IPS DF 4.7 (cell line): ENCODE results near the gene GALNT9.
"Not testable (repeated sequence)": the region's sequence is repeated elsewhere in the genome, so short reads cannot be mapped to it uniquely, and the experiment has no call there.

Source experiments
- DNase-seq: peaks from one replicate; pipeline ENCODE4 v3.0.0-alpha.2; 2013; ENCODE audit warnings: low spot score; ENCODE audit errors: extremely low read depth

The GALNT9 gene

DNA sequence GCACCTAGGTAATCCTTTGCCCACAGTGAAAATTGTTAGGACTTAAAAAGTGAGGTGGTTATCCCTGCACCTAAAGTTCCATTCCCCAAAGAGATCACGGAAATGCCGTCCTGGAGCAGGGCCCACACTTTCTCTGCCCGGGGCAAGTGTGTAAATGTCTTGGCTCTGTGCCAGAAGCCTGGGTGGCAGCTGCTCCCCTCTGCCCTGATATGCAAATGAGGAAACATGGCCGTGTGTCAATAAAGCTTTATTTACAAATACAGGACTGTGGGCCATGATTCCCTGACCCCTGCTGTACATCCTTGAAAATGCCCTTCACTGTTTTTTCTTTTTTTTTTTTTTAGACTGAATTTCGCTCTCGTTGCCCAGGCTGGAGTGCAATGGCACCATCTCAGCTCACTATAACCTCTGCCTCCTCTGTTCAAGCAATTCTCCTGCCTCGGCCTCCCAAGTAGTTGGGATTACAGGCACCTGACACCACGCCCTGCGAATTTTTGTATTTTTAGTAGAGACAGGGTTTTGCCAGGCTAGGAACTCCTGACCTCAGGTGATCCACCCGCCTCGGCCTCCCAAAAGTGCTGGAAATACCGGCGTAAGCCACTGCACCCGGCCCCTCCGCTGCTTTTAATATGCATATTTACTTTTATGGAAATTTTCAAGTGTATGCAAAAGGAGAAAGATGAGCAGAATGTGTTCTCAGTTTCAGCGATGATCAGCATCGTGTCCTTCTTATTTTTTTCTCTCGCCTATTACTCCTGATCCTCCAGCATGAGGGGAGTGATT lies 75.5 kb downstream of the GALNT9 start:
- DNase-seq: no peak

DNA sequence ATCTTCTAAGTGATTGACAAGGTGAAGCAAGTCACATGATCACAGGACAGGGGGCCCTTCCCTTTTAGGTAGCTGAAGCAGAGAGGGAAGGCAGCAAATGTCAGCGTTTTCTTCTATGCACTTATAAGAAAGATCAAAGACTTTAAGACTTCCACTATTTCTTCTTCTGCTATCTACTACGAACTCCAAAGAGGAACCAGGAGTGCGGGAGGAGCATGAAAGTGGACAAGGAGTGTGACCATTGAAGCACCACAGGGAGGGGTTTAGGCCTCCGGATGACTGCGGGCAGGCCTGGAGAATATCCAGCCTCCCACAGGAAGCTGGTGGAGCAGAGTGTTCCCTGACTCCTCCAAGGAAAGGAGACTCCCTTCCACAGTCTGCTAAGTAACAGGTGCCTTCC lies 76.4 kb downstream of the GALNT9 start:
- DNase-seq: not testable (repeated sequence)

DNA sequence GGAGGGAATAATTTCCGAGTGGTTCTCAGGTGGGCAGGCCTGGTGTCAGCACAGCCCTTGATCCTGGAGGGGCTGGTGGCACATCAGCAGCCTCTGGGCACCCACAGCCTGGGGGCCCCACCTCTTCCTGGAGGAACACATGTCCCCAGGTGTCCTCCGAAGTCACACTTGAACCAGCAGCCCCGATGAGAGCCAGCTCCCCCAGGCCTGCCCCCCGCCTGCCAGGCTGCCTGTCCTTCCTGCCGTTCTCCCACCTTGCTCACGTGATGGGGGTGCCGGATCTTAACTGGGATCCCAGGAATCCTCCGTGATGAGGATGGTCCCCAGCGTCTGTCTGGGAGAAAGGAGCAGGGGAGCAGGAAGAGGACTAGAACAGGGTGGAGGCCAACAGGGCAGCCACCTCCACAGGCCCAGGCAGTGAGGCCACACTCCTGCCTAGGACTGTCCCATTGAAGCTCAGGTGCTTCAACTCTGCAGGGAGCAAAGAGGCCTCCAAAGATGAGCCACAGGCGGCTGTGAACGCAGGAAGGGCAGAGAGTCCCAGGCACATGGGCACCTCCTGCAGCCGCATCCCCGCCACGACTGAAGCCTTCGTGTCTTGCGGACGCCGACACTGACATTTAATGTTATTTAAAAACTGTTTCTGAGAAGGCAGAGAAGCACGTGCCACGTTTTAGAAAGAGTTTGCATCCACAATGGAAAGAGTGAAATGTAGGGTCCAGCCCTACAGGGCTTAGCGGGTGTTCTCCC lies 77.5 kb downstream of the GALNT9 start:
- no peak for DNase-seq

DNA sequence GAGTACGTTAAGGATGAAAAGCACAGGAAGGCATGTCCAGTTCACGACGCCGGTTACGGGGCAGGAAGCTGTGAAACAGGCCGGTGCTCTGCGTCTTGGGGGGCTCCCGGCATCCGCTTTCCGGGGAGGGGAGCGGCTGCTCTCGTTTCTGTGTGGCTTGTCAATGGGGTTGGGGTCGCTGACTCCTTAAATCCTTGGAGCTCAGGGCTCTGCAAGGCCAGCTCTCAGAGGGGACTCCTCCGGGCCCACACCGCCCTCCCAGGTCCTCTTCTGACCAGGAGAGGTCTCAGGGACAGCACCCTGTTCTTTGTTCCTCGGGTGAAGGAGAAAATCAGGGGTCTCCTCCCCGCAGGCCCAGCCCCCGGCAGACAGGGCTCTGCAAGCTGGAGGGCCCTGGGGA lies 78.1 kb downstream of the GALNT9 start:
- no peak for DNase-seq

DNA sequence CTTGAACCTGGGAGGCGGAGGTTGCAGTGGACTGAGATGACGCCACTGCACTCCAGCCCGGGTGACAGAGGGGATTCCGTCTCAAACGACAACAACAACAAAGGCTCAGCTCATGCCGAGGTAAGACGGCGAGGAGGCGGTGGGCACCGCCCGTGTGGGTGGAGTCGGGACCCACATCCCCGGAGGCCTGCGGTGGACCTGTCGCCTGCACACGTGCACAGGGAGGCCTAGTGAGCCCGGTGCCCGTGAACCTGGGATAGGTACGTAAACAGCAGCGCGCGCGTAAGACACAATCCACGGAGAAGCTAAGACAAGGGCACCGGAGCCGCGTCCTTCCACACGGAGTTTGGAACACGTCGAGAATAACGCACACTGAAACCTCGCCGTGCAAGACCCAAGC lies 78.7 kb downstream of the GALNT9 start:
- DNase-seq: no peak

DNA sequence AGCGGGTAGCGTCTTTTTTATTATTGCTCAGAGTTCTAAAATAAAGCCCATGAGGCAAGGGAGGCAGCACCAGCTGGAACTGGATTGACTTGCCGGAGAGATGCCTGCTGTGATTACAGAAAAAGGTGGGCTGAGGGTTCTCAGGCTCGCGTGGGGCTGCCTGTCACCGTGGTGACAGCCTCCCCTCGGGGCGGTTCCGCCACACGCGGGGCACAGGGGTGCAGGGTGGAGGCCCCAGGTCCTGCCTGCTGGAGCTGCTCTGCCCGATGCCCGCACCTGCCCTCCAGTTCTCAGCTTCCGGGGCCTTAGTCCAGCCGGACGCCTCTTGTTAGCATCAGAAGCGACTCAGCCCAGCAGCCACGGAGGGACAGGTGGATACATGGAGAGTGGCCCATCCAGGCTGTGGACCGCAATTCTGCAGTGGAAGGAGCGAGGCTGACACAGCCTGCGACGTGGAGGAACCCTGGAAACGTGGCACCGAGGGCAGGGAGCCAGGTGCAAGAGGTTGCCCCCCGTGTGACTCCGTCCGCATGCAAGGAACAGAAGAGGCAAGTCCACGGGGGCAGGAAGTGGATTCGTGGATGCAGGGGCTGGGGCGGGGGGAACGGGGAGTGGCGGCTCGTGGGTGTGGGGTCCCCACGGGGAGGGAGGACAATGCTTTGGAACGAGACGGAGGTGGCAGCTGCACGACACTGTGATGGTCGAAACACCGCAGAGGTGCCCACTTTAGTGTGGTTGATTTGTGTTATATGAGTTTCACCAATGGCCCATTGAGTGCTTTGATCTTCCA lies 79.5 kb downstream of the GALNT9 start:
- no peak for DNase-seq

DNA sequence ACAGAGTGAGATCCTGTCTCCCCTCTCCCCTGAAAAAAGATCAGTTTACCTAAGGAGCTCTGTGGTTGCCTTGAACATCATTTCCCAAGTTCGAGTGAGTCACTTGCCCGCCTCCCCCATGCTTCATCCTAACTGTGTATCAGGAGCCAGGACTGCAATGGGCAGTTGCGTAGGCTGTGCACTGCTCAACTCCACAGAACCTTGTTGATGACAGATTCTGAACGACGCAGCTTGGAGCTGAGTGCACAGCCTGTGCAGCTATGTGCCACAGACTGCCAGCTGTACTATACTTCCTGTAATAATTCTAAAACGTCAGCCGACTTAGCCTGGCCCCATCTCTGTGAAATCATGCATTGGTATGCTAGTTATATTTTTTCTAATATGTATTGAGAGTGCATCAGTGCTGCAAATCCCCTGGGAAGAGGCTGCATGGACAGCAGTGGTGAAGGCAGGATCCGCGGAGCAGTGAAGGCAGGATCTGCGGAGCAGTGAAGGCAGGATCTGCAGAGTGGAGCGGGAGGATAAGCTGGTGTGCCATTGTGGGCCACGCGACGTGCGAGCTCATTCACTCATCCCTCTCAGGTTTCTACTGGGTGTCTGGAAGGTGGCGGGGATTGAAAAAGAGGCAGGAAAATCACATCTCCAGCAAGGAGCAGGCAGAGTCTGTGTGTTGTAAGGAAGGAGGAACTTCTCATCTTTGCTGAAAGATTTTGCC lies 80.8 kb downstream of the GALNT9 start:
- no peak for DNase-seq

DNA sequence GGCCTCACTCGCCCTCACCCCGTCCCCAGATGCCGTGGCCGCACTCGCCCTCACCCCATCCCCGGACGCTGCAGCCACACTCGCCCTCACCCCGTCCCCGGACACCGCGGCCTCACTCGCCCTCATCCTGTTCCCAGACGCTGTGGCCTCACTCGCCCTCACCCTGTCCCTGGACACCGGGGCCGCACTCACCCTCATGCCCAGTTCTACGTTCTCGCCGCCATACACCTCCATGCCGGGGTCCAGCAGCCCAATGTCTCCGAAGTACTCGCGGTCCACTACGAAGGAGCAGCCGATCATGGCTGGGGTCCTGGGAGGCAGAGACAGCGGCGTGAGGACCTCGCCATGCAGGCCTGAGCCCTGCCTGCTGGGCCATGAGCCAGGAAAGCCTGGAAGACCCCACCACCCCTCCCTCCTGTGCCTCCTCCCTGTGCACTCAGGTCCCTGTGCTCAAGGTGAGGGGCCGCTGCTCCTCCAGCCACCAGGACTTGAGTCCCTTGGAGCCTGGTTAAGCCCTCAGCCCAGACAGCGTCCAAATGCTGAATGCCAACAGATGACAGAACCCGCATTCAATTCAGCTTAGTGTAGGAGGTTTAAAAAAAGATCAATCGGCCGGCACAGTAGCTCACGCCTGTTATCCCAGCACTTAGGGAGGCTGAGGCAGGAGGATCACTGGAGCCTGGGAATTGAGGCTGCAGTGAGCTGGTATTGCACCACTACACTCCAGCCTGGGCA lies 81.5 kb downstream of the GALNT9 start:
- no peak for DNase-seq

DNA sequence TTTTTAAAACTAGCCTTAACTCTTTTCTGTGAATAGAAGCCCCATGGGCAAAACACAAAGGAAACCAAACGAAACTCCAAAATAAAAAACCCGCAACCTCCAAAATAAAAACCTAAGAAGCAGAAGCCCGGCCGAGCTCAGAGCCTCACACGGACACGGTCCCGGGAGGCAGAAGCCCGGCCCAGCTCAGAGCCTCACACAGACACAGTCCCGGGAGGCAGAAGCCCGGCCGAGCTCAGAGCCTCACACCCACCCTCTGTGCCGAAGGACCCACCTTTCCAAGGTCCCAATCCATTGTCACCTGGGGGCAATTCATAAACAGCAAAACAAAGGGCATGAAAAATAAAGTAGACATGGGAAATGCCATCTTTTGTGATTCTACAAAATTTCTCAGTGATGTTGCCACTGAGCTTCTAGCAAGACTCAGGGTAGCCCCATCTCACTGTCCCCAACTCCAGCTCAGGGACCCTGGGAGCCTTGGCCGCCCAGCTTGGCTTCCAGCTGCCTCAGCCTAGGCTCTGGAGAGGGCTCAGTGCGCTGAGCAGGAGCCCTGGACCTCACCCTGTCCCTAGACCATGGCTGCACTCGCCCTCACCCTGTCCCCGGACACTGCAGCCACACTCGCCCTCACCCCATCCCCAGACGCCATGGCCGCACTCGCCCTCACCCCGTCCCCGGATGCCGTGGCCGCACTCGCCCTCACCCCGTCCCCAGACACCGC lies 82.2 kb downstream of the GALNT9 start:
- no peak for DNase-seq

DNA sequence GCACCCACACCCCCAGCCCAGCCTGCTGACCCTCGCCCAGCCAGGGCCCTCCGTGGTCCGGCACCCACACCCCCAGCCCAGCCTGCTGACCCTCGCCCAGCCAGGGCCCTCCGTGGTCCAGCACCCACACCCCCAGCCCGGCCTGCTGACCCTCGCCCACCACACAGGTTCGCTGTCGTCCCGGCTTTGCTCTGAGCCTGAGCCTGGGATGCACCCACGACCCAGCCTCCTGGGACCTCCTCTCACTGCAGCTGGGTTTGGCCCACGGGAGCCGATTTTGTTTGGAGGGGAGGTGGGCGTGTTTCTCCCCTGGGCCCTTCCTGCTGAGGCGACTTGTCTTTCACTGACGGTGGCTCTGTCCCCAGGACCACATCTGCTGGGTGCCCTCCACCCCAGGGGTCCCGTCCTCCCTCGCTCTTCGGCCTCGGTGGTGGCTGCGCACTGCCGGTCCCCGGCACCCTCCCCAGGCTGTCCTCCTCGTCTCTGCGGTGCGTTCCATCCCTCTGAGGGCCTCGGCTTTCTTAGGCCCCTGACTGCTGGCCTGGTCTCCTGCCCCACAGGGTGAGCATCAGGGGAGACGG lies 83.8 kb downstream of the GALNT9 start:
- DNase-seq: no peak

DNA sequence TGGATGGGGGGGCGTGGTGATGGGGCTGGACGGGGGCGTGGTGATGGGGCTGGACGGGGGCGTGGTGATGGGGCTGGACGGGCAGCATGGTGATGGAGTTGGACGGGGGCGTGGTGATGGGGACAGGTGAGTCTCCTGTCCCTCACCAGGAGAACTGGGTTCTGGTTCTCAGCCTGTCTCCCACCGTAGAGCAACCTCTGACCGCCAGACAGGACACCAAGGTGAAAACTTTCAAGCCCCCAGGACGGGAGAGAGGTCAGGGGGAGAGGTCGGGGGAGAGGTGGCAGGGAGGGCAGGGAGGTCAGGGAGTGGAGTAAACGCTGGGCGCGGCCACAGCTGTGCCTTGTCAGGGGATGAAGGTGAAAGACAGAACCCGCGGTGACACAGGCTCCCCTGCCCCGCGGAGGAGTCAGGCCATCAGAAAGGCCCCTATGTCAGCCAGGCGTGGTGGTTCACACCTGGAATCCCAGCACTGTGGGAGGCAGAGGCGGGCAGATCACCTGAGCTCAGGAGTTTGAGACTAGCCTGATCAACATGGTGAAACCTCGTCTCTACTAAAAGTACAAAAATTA lies 84.6 kb downstream of the GALNT9 start:
- DNase-seq: no peak

DNA sequence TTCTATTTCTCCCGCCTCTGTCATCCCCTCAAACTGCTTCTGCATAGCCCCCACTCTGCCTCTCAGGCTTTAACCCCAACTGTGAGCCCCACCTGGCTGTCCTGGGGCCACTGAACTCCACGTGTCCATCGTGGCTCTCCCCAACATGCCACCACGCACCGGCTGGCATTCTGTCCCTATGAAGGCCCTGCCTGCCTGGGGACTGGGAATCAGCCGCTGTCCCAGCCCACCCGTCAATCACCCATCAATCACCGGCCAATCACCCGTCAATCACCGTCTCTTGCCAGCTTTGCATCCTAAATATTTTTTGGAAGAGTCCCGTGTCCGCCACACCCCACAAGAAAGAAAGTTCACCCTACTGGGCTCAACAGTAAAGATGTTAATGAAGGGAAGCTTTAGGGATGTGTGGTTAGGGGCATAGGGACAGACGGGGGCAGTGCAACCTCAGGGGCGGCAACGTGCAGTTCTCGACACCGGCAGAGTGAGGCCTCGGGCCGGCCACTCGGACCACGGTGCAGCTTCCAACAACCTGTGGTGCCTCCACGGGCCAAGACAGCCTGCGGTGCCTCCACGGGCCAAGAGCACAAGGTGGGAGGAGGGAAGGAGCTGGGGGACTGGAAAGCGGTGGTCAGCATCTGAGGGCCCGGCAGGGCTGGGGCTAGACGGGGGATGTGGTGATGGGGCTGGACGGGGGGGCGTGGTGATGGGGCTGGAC lies 85.6 kb downstream of the GALNT9 start:
- DNase-seq: no peak

DNA sequence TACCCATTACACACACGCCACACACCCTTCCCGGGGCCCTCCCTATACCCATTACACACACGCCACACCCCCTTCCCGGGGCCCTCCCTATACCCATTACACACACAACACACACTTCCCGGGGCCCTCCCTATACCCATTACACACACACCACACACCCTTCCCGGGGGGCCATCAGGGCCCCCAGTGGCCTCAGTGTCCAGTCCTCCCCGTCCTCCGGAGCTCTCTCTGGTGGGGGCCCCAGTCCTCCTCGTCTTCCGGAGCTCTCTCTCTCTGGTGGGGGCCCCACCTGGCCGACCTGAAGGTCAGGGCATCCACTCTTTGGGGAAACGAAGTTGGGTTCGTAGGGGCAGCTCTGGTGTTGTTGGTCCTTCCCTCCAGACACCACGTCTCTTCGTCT lies 86.2 kb downstream of the GALNT9 start:
- not testable (repeated sequence) for DNase-seq

DNA sequence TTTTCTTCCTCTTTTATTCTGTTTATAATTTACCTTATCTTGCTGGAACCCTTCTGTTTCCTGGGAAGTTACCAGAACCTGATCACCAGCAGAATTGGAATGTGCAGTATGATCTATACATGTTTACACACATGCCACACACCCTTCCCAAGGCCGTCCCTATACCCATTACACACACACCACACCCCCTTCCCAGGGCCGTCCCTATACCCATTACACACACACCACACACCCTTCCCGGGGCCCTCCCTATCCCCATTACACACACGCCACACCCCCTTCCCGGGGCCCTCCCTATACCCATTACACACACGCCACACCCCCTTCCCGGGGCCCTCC lies 88.8 kb downstream of the GALNT9 start:
- DNase-seq: not testable (repeated sequence)

DNA sequence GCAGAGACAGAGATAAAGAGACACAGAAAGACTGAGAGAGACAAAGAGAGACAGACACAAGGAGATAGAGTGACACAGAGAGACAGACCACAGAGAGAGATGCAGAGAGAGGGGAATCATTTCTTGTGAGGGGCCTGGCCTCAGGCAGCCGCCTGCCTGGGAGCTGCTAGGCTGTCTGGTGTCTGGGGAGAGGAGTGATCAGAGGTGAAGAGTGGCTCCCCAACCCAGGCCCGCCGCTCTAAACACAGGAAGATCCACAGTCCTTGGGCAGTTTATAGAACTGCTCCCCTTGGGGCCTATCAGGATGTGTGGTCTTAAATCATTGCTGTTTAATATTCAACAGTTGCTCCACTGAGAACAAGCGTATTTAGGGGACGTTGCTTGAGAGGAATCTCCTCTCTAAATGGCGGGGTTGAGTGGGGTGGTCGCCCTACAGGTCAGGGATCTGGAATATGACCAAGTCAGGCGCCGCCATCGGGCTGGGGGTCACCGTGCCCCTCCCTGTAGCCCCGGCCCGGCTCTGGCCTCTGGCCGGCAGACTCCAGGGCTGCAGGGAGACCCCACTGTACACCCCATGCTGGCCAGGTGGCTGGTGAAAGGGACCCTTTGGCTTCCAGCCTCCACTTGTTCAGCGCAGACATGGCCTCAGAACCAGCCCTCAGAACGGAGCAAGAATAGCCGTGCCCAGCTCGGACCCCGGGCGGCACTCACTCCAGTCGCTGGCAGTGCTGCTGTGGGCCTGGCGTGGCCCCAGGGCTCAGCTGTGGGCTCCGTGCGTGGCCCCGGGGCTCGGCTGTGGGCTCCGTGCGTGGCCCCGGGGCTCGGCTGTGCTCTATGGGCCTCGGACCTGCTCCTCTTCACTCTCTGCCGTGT lies 89.4 kb downstream of the GALNT9 start:
- no peak for DNase-seq

DNA sequence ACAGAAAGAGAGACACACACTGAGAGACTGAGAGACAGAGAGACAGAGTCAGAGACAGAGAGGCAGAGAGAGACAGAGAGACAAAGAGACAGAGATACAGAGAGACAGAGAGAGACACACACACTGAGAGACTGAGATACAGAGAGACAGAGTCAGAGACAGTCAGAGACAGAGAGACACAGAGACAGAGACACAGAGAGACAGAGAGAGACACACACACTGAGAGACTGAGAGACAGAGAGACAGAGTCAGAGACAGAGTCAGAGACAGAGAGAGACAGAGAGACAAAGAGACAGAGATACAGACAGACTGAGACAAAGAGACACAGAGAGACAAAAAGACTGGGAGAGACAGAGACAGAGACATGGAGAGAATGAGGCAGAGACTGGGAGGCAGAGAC lies 90.0 kb downstream of the GALNT9 start:
- DNase-seq: no peak

DNA sequence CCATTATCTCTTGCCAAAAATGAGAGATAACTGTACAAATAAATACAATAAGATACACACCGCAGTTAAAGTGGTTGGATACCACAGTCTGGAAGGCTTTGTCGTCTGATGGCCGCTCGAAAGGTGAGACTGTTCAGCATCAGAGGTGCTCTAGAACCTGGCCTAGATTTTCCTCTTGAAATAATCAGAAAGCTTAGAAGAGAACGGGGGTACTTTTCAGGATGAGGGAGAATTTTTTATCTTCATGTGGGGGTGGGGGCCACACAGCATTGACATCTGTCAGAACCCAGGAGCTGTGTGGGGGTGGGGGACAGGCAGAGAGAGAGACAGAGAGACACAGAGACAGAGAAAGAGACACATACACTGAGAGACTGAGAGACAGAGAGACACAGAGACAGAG lies 90.5 kb downstream of the GALNT9 start:
- no peak for DNase-seq

DNA sequence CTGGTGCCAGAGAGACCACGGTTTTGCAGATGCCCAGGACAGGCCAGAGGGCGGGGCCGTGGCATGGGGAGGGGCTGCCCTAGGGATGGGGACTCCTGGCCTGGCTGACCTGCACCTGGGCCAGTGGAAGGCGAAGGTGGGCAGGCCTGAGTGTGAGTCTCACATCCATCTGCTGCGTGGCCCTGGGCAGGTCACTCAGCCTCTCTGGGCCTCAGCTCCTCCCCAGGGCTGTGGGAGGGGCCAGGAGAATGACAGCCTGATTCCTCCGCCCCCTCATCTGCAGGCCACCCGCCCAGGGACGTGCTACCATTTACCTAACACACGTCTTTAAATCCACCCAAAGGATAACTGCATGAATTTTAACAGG lies 90.9 kb downstream of the GALNT9 start:
- no peak for DNase-seq
